ENCODE results near the gene DGUOK.

The DGUOK gene

GRCh38 chr2:73947412-73948018 lies 20.8 kb downstream of the DGUOK start:
- DNase-seq (ENCODE audit: low spot score): no peak

- DNase-seq (ENCODE audit: low spot score): no peak
Measured at GRCh38 chr2:73949802-73950201, 23.1 kb downstream of the DGUOK start.

GRCh38 chr2:73952499-73953446 lies 26.1 kb downstream of the DGUOK start:
- no peak for DNase-seq (ENCODE audit: low spot score)

GRCh38 chr2:73956218-73956865 lies 29.7 kb downstream of the DGUOK start:
- DNase-seq (ENCODE audit: low spot score): no peak

GRCh38 chr2:73961274-73961673 lies 34.6 kb downstream of the DGUOK start:
- no peak for DNase-seq (ENCODE audit: low spot score)

- DNase-seq (ENCODE audit: low spot score): no peak
Measured at GRCh38 chr2:73961823-73962615, 35.3 kb downstream of the DGUOK start.

- no peak for DNase-seq (ENCODE audit: low spot score)
Measured at GRCh38 chr2:73962798-73963197, 36.1 kb downstream of the DGUOK start.

GRCh38 chr2:73963385-73964120 lies 36.9 kb downstream of the DGUOK start:
- no peak for DNase-seq (ENCODE audit: low spot score)

GRCh38 chr2:73964223-73964622 lies 37.5 kb downstream of the DGUOK start:
- no peak for DNase-seq (ENCODE audit: low spot score)

GRCh38 chr2:73965053-73965452 lies 38.4 kb downstream of the DGUOK start:
- no peak for DNase-seq (ENCODE audit: low spot score)

GRCh38 chr2:73968357-73968937 lies 41.8 kb downstream of the DGUOK start:
- no peak for DNase-seq (ENCODE audit: low spot score)

GRCh38 chr2:73969356-73969755 lies 42.7 kb downstream of the DGUOK start:
- no peak for DNase-seq (ENCODE audit: low spot score)

- no peak for DNase-seq (ENCODE audit: low spot score)
Measured at GRCh38 chr2:73970141-73970803, 43.6 kb downstream of the DGUOK start.

- peak; percentile 70 for DNase-seq (ENCODE audit: low spot score)
Measured at GRCh38 chr2:73970850-73971471, 44.3 kb downstream of the DGUOK start.

GRCh38 chr2:73971722-73972121 lies 45.0 kb downstream of the DGUOK start:
- DNase-seq (ENCODE audit: low spot score): no peak

- DNase-seq (ENCODE audit: low spot score): no peak
Measured at GRCh38 chr2:73972846-73973245, 46.2 kb downstream of the DGUOK start.

GRCh38 chr2:73975731-73976130 lies 49.1 kb downstream of the DGUOK start:
- DNase-seq (ENCODE audit: low spot score): no peak

GRCh38 chr2:73976803-73977202 lies 50.1 kb downstream of the DGUOK start:
- no peak for DNase-seq (ENCODE audit: low spot score)

GRCh38 chr2:73977466-73977865 lies 50.8 kb downstream of the DGUOK start:
- no peak for DNase-seq (ENCODE audit: low spot score)

- DNase-seq (ENCODE audit: low spot score): no peak
Measured at GRCh38 chr2:73979021-73979420, 52.3 kb downstream of the DGUOK start.
